NB4 (cell line): ENCODE measurements around the gene GOLGA8M.
"Not testable (repeated sequence)": the region's sequence is repeated elsewhere in the genome, so short reads cannot be mapped to it uniquely, and the experiment has no call there.

Experiments used
- CTCF ChIP-seq: IDR thresholded peaks from one replicate; pipeline ENCODE4 v1.5.1; 2012; ENCODE audit warnings: low read depth, low read length
- MYC ChIP-seq: IDR thresholded peaks from 2 replicates; pipeline ENCODE4 v1.6.1; 2011; ENCODE audit warnings: low read depth, low read length
- POLR2A ChIP-seq: IDR thresholded peaks from 2 replicates; pipeline ENCODE4 v1.6.1; 2011; ENCODE audit warnings: mild to moderate bottlenecking; ENCODE audit not compliant: insufficient read length; ENCODE audit errors: extremely low read depth

DNA sequence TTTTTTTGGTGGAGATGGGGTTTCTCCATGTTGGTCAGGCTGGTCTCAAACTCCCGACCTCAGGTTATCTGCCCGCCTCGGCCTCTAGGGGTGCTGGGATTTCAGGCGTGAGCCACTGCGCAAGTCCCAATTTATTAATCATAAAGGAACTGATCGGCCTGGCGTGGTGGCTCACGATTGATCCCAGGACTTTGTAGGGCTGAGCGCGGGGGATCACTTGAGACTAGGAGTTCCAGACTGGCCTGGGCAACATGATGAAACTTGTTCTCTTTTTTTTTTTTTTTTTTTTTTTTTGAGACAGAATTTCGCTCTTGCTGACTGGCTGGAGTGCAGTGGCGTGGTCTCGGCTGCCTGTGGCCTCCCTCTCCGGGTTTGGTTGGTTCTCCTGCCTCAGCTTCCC is 19.2 kb downstream of the GOLGA8M start:
- TF ChIP-seq CTCF, POLR2A, MYC: not testable (repeated sequence)
